ENCODE measurements around the gene TMEM63B.

DNA sequence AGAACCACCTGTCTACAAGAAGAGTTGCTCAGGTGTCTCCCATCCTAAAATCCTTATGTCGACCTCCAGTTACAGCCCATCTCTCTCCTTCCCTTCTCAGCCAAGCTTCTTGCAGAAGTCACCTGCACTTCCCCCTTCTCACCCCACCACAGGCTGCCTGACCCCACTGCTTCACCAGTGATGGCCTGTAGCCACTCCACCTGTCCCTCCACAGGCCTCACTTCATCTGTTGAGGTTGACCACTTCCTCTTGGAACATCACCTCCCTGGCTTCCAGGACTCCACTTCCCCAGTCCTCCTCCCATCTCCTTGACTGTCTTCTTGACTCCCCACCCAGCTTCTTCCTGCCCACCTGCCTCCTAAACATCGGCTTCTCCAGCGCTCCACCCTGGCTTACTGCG lies 25.5 kb upstream of the TMEM63B start:
- TF ChIP-seq, protein P1, sequence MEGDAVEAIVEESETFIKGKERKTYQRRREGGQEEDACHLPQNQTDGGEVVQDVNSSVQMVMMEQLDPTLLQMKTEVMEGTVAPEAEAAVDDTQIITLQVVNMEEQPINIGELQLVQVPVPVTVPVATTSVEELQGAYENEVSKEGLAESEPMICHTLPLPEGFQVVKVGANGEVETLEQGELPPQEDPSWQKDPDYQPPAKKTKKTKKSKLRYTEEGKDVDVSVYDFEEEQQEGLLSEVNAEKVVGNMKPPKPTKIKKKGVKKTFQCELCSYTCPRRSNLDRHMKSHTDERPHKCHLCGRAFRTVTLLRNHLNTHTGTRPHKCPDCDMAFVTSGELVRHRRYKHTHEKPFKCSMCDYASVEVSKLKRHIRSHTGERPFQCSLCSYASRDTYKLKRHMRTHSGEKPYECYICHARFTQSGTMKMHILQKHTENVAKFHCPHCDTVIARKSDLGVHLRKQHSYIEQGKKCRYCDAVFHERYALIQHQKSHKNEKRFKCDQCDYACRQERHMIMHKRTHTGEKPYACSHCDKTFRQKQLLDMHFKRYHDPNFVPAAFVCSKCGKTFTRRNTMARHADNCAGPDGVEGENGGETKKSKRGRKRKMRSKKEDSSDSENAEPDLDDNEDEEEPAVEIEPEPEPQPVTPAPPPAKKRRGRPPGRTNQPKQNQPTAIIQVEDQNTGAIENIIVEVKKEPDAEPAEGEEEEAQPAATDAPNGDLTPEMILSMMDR (IDR thresholded peaks at IDR 0.05), result no peak
- no peak for TF ChIP-seq POLR2A (IDR thresholded peaks at IDR 0.05)
